HT1080 (cell line): ENCODE results near the gene ERBIN. TPM values are rescaled to one million over a fixed set of nuclear protein-coding genes. Genes with fewer than 3 reads are reported as not detected.
A peak's percentile ranks its signal among the peaks of the same experiment; 100 is the strongest.

Experiments used
- DNase-seq: peaks from one replicate; pipeline ENCODE4 v3.0.0-alpha.2; 2015; ENCODE audit warnings: low read depth
- small RNA-seq: library from RNA; depleted of rRNA; stranded (forward); fragments of <200 nt; gene quantifications from one replicate; pipeline ENCODE3, GENCODE V24; 2014
- total RNA-seq: library from RNA; depleted of rRNA; stranded (reverse); fragments of >200 nt; shearing (Covaris generic); gene quantifications from 2 replicates; pipeline ENCODE4 v1.2.3, GENCODE V29; 2014; rRNA removed

The ERBIN gene
- total RNA-seq, 1 experiment from 2014 or later, result 39.7 TPM

- DNase-seq, result peak; percentile 65
Measured at GRCh38 chr5:66122379-66123034, 196.1 kb downstream of the ERBIN start.

GRCh38 chr5:66129144-66129543 is 202.8 kb downstream of the ERBIN start:
- DNase-seq, result no peak

- DNase-seq, result no peak
Measured at GRCh38 chr5:66130493-66130892, 204.1 kb downstream of the ERBIN start.

Small RNA genes within 50 kb of the gene (small RNA-seq; reads per million reads assigned to genes)
- gene RF00598, result not detected

Other genes starting within 250 kb of the ERBIN start
- gene SGTB, start 204.5 kb upstream of the ERBIN start, total RNA-seq, result 5.2 and 6.4 TPM in 2 replicates
- 31.9 and 33.2 TPM in 2 replicates for gene NLN, start 204.4 kb upstream of the ERBIN start, total RNA-seq
- gene SREK1, start 217.7 kb downstream of the ERBIN start, total RNA-seq, result 47.5 and 87.6 TPM in 2 replicates